AG09319 (cell line): ENCODE results near the gene TSPEAR.

Source experiments
- DNase-seq: peaks from one replicate; pipeline ENCODE4 v3.0.0-alpha.2; 2010; ENCODE audit warnings: low read depth; ENCODE audit errors: extremely low read depth
- CTCF ChIP-seq: IDR thresholded peaks from 2 replicates; pipeline ENCODE4 v1.5.1; 2011; ENCODE audit warnings: low read depth, mild to moderate bottlenecking, inconsistent platforms, low read length, moderate library complexity

The TSPEAR gene

GRCh38 chr21:44467859-44468195 is 243.5 kb downstream of the TSPEAR start:
- DNase-seq = no peak
- TF ChIP-seq CTCF = no peak

GRCh38 chr21:44466996-44467858 is 244.1 kb downstream of the TSPEAR start:
- no peak for DNase-seq
- no peak for TF ChIP-seq CTCF

GRCh38 chr21:44466351-44466954 is 244.9 kb downstream of the TSPEAR start:
- DNase-seq = no peak
- TF ChIP-seq CTCF = no peak

GRCh38 chr21:44464351-44464750 is 247.0 kb downstream of the TSPEAR start:
- no peak for DNase-seq

GRCh38 chr21:44463724-44464123 is 247.6 kb downstream of the TSPEAR start:
- no peak for TF ChIP-seq CTCF
- DNase-seq = no peak

More at GRCh38 chr21:44464351-44464750, 247.0 kb downstream of the TSPEAR start:
- no peak for TF ChIP-seq CTCF

- no peak for DNase-seq
- no peak for TF ChIP-seq CTCF
Measured at GRCh38 chr21:44462834-44463200, 248.6 kb downstream of the TSPEAR start.

- TF ChIP-seq CTCF = no peak
- DNase-seq = no peak
Measured at GRCh38 chr21:44462086-44462833, 249.1 kb downstream of the TSPEAR start.
